WERI-Rb-1 (cell line): ENCODE data around the gene PRG3.

ENCODE experiments used
- DNase-seq: peaks from one replicate; pipeline ENCODE4 v3.0.0-alpha.2; 2020
- H3K27ac ChIP-seq: fragments of 250-450 bp; sonication (Bioruptor Pico); 2 replicates; pipeline ENCODE4 v1.5.1; 2020; ENCODE audit warnings: mild to moderate bottlenecking, moderate library complexity
- H3K27me3 ChIP-seq: fragments of 250-450 bp; sonication (Bioruptor Pico); 2 replicates; pipeline ENCODE4 v1.5.1; 2021; ENCODE audit warnings: mild to moderate bottlenecking, low read depth, moderate library complexity; ENCODE audit not compliant: insufficient read depth, severe bottlenecking
- H3K36me3 ChIP-seq: fragments of 250-450 bp; sonication (Bioruptor Pico); 2 replicates; pipeline ENCODE4 v1.5.1; 2020; ENCODE audit warnings: mild to moderate bottlenecking, moderate library complexity
- H3K4me3 ChIP-seq: 2 replicates; pipeline ENCODE4 v1.5.1; 2011; ENCODE audit warnings: low read depth, mild to moderate bottlenecking, control low read depth, low read length
- H3K9me3 ChIP-seq: fragments of 250-450 bp; sonication (Bioruptor Pico); 2 replicates; pipeline ENCODE4 v1.5.1; 2021; ENCODE audit warnings: mild to moderate bottlenecking, moderate library complexity; ENCODE audit not compliant: severe bottlenecking
- TF ChIP-seq, protein P1 (sequence below): IDR thresholded peaks from 2 replicates; pipeline ENCODE4 v1.5.1; 2011; ENCODE audit warnings: low read depth, mild to moderate bottlenecking, control low read depth, inconsistent platforms, low read length

PRG3 gene

DNA sequence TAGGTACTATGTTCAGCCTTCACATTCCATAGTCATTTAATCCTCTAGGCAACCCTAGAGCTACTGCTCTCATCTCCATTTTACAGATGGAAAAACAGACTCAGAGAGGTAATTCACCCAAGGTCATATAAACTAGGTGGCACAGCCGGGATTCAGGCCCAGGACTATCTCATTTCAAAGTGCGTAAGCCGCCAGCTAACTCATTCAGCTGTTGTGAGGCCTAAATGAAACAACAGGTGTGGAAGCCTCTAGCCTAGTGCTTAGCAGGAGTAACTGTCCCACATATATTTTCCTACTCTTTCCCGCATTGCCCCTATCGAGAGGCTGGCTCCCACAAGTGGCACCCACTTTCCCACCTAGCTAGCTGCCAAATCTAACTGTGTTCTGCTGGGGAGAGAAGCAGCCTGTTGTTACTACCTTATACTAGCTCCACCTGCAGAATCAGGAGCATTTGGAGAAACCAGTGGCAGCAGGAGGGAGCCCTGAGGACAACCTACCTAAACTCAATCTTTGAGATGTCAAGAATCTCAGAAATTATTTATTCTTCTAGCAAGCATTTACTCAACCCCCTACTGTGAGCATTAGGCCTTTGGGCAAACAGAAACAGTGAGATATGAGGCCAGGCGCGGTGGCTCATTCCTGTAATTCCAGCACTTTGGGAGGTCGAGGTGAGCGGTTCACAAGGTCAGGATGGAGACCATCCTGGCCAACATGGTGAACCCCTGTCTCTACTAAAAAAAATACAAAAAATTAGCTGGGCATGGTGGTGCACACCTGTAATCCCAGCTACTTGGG lies 20.9 kb downstream of the PRG3 start:
- Histone ChIP-seq H3K36me3 (no peaks in the 10 kb centered on the region), H3K9me3 (no peaks in the 10 kb centered on the region), H3K27me3 (peaks cover 48% of the 10 kb centered on the region), H3K4me3 (no peak overlapping the region), H3K27ac (no peak overlapping the region)
- no peak for DNase-seq
- TF ChIP-seq, protein P1, sequence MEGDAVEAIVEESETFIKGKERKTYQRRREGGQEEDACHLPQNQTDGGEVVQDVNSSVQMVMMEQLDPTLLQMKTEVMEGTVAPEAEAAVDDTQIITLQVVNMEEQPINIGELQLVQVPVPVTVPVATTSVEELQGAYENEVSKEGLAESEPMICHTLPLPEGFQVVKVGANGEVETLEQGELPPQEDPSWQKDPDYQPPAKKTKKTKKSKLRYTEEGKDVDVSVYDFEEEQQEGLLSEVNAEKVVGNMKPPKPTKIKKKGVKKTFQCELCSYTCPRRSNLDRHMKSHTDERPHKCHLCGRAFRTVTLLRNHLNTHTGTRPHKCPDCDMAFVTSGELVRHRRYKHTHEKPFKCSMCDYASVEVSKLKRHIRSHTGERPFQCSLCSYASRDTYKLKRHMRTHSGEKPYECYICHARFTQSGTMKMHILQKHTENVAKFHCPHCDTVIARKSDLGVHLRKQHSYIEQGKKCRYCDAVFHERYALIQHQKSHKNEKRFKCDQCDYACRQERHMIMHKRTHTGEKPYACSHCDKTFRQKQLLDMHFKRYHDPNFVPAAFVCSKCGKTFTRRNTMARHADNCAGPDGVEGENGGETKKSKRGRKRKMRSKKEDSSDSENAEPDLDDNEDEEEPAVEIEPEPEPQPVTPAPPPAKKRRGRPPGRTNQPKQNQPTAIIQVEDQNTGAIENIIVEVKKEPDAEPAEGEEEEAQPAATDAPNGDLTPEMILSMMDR = no peak

DNA sequence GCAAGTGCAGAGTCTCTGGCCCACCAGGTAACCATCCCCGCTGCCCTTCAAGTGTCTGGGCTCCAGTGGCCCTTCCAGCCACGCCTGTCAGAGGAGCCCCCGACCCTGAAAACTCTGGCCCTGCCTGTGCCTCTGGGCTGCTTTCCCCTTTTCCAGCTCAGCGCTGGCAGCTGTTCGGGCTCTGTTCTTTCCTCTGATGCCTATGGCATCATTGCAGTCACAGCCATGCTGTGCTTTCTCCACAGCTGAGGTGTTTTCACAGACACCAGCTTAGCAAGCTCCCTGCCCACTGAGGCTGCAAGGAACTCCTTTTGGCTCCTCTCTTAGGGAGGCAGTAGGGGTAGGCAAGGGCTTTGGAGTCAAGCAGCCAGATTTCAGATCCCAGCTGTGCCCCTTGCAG lies 21.6 kb downstream of the PRG3 start:
- TF ChIP-seq, protein P1 = no peak
- H3K4me3 ChIP-seq = no peak overlapping the region
- no peak for DNase-seq

DNA sequence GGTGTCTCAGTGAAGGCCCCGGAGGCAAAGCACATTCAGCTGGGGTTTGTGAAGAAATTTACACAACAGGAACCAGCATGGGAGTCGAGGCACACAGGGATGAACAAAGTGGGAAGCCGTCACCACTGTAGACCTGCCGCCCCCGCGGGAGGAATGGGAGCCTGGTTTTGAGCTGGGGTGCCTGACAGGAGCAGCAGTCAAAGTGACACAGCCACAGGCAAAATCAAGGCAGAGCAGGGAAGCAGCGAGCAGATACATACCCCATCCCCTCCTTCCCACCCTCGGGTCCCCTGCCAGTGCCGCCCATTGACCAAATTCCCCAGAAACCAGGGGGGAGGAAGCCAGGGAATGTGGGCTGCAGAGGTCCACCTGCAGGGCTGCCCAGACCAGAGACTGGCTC lies 22.0 kb downstream of the PRG3 start:
- no peaks in the 10 kb centered on the region for H3K9me3 ChIP-seq
- no peak for DNase-seq
- no peaks in the 10 kb centered on the region for H3K36me3 ChIP-seq
- peaks cover 37% of the 10 kb centered on the region for H3K27me3 ChIP-seq
- H3K4me3 ChIP-seq = no peak overlapping the region
- no peak overlapping the region for H3K27ac ChIP-seq
- TF ChIP-seq, protein P1 = no peak

More for the DNA sequence above, 21.6 kb downstream of the PRG3 start:
- no peaks in the 10 kb centered on the region for H3K36me3 ChIP-seq
- H3K9me3 ChIP-seq = no peaks in the 10 kb centered on the region
- peaks cover 41% of the 10 kb centered on the region for H3K27me3 ChIP-seq
- H3K27ac ChIP-seq = no peak overlapping the region

DNA sequence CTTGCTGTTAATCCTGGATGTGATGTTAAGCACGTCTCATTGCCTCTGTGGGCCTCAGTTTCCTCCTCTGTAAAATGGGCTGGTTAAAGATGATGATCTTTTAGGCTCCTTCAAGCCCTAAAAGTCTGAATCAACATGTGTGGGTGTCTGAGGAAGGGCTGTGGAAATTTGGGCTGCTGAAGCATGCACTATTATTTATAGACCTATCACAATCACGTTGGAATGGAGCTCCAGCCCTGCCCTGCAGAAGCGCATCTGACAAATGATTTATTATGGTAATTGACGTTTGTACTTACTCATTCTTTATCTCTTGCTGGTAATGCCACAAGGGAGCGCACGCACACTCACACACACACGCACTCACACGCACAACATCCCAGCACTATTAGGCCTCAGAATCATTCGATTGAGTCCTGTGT lies 22.4 kb downstream of the PRG3 start:
- TF ChIP-seq, protein P1 = no peak
- DNase-seq = no peak
- H3K27me3 ChIP-seq = peaks cover 32% of the 10 kb centered on the region

DNA sequence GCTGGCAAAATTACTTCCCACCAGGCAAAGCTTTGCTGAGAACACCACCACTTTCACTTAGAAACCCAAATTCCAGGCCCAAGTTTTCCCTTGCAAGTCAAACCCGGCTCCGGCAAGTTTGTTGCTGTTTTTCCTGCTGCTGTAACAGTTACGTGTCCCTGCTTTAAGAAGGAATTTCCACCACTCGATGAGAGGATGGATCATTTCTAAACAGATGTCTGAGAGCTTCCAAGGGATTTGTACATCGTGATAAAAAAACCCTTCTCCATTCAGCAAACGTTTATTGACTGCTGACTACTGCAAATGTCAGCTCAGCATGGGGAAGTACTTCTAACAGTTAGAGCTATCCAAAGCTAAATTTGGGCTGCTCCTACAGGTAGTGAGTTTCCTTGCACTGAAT lies 23.1 kb downstream of the PRG3 start:
- Histone ChIP-seq H3K27ac (no peak overlapping the region), H3K4me3 (no peak overlapping the region), H3K36me3 (no peaks in the 10 kb centered on the region), H3K27me3 (peaks cover 25% of the 10 kb centered on the region), H3K9me3 (no peaks in the 10 kb centered on the region)
- TF ChIP-seq, protein P1 = no peak
- DNase-seq = no peak

More for the DNA sequence above, 22.4 kb downstream of the PRG3 start:
- Histone ChIP-seq H3K9me3 (no peaks in the 10 kb centered on the region), H3K36me3 (no peaks in the 10 kb centered on the region), H3K4me3 (no peak overlapping the region), H3K27ac (no peak overlapping the region)

DNA sequence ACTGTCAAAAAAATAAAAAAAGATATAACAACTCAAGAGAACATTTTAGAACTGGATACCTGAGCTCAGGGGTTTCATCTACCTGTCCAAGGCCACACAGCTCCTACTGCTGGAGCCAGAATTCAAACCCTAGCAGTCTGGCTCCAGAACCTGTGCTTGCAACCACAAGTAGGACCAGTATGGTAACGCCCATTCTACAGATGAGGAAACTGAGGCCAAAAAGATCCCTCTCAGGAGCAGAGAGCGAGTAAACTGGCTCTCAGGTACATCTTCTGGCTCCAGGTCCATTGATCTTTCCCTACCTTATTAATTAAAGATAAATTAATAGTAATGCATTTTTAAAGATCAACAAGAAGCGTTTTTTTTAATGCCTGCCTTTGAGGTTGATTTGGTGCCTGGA lies 23.6 kb downstream of the PRG3 start:
- TF ChIP-seq, protein P1 = no peak
- Histone ChIP-seq H3K36me3 (no peaks in the 10 kb centered on the region), H3K27me3 (peaks cover 21% of the 10 kb centered on the region), H3K27ac (no peak overlapping the region), H3K9me3 (no peaks in the 10 kb centered on the region), H3K4me3 (no peak overlapping the region)
- no peak for DNase-seq
